HL-60 (cell line): ENCODE data around the gene CAV1.

Experiments
- DNase-seq, 2 experiments: peaks; one replicate each; pipeline ENCODE4 v3.0.0-alpha.2; 2010 to 2020; ENCODE audit warnings: low read depth in 1 of 2, low spot score in 1 of 2
- H3K27ac ChIP-seq: fragments of 250-450 bp; sonication (Bioruptor Pico); replicated peaks from 2 replicates; pipeline ENCODE4 v1.5.1; 2020; ENCODE audit warnings: mild to moderate bottlenecking, moderate library complexity
- H3K27me3 ChIP-seq: fragments of 250-450 bp; sonication (Bioruptor Pico); 2 replicates; pipeline ENCODE4 v1.5.1; 2021; ENCODE audit warnings: mild to moderate bottlenecking, moderate library complexity; ENCODE audit not compliant: insufficient read depth, poor library complexity, severe bottlenecking
- H3K4me3 ChIP-seq: replicated peaks from 2 replicates; pipeline ENCODE4 v1.5.1; 2011; ENCODE audit warnings: mild to moderate bottlenecking, control low read depth, low read length; ENCODE audit not compliant: insufficient read depth
- GABPA ChIP-seq: IDR thresholded peaks from 2 replicates; pipeline ENCODE4 v1.6.1; 2012; ENCODE audit warnings: low read depth
- POLR2AphosphoS5 ChIP-seq: IDR thresholded peaks from 2 replicates; pipeline ENCODE4 v1.6.1; 2012; ENCODE audit warnings: low read depth
- SPI1 ChIP-seq: IDR thresholded peaks from 2 replicates; pipeline ENCODE4 v1.6.1; 2012; ENCODE audit warnings: low read depth, mild to moderate bottlenecking, borderline replicate concordance
- TF ChIP-seq, protein P1 (sequence below): IDR thresholded peaks from 2 replicates; pipeline ENCODE4 v1.6.1; 2012; ENCODE audit warnings: low read depth; ENCODE audit not compliant: insufficient replicate concordance
- TF ChIP-seq, protein P2 (sequence below): IDR thresholded peaks from one replicate; pipeline ENCODE4 v1.5.1; 2011; ENCODE audit warnings: low read length, control low read depth, inconsistent platforms; ENCODE audit not compliant: insufficient read depth

Gene CAV1

DNA sequence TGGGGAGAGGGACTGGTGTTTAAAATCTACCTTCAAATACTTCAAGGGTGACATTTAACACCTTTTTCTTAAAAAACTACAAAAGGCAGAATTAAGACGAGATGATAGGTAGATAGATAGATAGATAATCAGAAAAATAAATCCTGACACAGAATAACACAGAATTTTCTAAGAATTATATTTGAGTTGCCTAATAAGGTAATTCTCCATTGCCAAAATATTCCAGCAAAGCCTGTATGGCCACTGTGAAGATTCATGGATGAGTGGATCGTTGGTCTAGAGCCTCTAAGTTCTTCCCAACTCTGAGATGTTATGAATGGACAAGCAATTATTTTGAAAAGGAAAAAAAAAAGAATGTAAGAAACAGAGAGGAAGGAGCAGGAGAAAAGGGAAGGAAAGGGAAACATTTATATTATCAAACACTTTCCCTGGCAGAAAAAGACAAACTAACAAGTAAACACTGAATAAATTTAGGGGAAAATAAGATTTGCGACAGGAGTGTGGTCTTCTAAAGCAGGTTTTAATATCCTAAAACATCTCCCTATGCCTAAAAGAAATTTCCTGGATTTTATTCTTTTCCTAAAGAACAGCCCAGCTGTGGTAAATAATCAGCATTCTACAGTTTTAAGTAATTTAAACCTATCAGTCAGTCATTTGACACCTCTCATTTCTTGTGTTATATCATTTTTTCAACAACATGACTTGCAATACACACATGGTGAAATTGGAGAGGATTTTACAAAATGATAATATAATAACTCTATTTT, 32.8 kb upstream of the CAV1 start:
- TF ChIP-seq, protein P1, sequence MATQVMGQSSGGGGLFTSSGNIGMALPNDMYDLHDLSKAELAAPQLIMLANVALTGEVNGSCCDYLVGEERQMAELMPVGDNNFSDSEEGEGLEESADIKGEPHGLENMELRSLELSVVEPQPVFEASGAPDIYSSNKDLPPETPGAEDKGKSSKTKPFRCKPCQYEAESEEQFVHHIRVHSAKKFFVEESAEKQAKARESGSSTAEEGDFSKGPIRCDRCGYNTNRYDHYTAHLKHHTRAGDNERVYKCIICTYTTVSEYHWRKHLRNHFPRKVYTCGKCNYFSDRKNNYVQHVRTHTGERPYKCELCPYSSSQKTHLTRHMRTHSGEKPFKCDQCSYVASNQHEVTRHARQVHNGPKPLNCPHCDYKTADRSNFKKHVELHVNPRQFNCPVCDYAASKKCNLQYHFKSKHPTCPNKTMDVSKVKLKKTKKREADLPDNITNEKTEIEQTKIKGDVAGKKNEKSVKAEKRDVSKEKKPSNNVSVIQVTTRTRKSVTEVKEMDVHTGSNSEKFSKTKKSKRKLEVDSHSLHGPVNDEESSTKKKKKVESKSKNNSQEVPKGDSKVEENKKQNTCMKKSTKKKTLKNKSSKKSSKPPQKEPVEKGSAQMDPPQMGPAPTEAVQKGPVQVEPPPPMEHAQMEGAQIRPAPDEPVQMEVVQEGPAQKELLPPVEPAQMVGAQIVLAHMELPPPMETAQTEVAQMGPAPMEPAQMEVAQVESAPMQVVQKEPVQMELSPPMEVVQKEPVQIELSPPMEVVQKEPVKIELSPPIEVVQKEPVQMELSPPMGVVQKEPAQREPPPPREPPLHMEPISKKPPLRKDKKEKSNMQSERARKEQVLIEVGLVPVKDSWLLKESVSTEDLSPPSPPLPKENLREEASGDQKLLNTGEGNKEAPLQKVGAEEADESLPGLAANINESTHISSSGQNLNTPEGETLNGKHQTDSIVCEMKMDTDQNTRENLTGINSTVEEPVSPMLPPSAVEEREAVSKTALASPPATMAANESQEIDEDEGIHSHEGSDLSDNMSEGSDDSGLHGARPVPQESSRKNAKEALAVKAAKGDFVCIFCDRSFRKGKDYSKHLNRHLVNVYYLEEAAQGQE: no peak
- no peak for TF ChIP-seq GABPA
- TF ChIP-seq SPI1: no peak
- TF ChIP-seq POLR2AphosphoS5: no peak
- TF ChIP-seq, protein P2, sequence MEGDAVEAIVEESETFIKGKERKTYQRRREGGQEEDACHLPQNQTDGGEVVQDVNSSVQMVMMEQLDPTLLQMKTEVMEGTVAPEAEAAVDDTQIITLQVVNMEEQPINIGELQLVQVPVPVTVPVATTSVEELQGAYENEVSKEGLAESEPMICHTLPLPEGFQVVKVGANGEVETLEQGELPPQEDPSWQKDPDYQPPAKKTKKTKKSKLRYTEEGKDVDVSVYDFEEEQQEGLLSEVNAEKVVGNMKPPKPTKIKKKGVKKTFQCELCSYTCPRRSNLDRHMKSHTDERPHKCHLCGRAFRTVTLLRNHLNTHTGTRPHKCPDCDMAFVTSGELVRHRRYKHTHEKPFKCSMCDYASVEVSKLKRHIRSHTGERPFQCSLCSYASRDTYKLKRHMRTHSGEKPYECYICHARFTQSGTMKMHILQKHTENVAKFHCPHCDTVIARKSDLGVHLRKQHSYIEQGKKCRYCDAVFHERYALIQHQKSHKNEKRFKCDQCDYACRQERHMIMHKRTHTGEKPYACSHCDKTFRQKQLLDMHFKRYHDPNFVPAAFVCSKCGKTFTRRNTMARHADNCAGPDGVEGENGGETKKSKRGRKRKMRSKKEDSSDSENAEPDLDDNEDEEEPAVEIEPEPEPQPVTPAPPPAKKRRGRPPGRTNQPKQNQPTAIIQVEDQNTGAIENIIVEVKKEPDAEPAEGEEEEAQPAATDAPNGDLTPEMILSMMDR: no peak
- peaks cover 7% of the 10 kb centered on the region for H3K27me3 ChIP-seq
- no peak overlapping the region for H3K27ac ChIP-seq
- H3K4me3 ChIP-seq: no peak overlapping the region
- DNase-seq: no peak

DNA sequence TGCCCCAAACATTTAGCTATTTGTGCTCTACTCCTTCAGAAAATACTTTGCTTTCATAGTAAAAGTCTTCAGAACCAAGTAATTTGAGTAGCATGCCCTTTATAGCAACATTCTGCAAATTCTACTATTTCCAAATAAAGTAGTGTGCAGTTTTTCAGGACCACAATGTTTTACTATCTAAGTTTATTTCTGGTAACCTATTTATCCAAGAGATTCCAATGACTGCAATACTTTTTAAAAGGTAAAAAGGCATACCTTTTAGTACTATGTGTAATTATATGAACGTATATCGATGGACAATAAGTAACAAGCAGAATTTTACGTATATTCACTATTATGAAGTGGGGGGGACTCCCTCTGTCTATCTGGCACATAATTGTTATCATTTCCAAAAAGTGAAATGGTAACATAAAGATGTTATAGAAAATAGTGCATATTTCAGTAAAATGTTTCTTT, 32.2 kb upstream of the CAV1 start:
- TF ChIP-seq, protein P2: no peak
- TF ChIP-seq GABPA (no peak), SPI1 (no peak), POLR2AphosphoS5 (no peak)
- TF ChIP-seq, protein P1: no peak
- peaks cover 7% of the 10 kb centered on the region for H3K27me3 ChIP-seq
- H3K4me3 ChIP-seq: no peak overlapping the region
- DNase-seq: no peak
- no peak overlapping the region for H3K27ac ChIP-seq

DNA sequence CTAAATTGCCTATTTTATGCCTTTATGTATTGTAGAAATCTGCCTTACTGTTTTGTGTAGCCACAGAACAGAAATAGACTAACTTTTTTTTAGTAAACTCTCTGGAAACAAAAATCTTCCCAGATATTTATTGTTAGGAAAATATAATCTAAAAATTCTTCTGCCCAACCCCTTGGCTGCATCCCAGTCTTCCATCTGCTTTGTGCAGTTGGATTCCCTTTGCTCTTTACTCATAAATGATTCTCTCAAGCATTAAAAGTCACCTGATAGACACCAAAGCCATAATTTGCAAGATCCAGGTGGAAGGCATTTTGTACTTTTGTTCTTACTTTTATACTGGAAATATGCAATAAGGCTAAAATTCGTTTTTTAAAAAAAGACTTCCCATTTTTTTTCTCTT, 31.4 kb upstream of the CAV1 start:
- no peak overlapping the region for H3K27ac ChIP-seq
- TF ChIP-seq, protein P1: no peak
- TF ChIP-seq GABPA: no peak
- TF ChIP-seq POLR2AphosphoS5: no peak
- TF ChIP-seq, protein P2: no peak
- TF ChIP-seq SPI1: no peak

More for the DNA sequence above, 31.4 kb upstream of the CAV1 start:
- H3K4me3 ChIP-seq: no peak overlapping the region
- no peak for DNase-seq
- H3K27me3 ChIP-seq: peaks cover 13% of the 10 kb centered on the region
